ENCODE measurements around the gene CDCP1. TPM values are rescaled to one million over a fixed set of nuclear protein-coding genes. Genes with fewer than 3 reads are reported as not detected.

CDCP1 gene
- total RNA-seq, 1 donor from 2014 or later, result 28.7 TPM

GRCh38 chr3:45060165-45060892, 85.8 kb downstream of the CDCP1 start:
- Histone ChIP-seq H3K27me3 (ENCODE audit: low read depth) (no peaks in the 10 kb centered on the region), H3K27ac (no peak overlapping the region), H3K4me3 (no peak overlapping the region), H3K9me3 (no peaks in the 10 kb centered on the region), H3K4me1 (peaks cover 17% of the 10 kb centered on the region), H3K36me3 (no peaks in the 10 kb centered on the region)
- intact Hi-C loops (cut with DNase I), result no loop called here
- TF ChIP-seq, protein P1, sequence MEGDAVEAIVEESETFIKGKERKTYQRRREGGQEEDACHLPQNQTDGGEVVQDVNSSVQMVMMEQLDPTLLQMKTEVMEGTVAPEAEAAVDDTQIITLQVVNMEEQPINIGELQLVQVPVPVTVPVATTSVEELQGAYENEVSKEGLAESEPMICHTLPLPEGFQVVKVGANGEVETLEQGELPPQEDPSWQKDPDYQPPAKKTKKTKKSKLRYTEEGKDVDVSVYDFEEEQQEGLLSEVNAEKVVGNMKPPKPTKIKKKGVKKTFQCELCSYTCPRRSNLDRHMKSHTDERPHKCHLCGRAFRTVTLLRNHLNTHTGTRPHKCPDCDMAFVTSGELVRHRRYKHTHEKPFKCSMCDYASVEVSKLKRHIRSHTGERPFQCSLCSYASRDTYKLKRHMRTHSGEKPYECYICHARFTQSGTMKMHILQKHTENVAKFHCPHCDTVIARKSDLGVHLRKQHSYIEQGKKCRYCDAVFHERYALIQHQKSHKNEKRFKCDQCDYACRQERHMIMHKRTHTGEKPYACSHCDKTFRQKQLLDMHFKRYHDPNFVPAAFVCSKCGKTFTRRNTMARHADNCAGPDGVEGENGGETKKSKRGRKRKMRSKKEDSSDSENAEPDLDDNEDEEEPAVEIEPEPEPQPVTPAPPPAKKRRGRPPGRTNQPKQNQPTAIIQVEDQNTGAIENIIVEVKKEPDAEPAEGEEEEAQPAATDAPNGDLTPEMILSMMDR (IDR thresholded peaks at IDR 0.05), result no peak
- DNase-seq, result no peak
- ATAC-seq, result no peak

- ATAC-seq, result no peak
- H3K27ac ChIP-seq, result no peak overlapping the region
- intact Hi-C loops (cut with DNase I), result no loop called here
- DNase-seq, result no peak
- no peaks in the 10 kb centered on the region for H3K9me3 ChIP-seq
- H3K27me3 ChIP-seq (ENCODE audit: low read depth), result no peaks in the 10 kb centered on the region
- H3K4me1 ChIP-seq, result peaks cover 21% of the 10 kb centered on the region
- H3K36me3 ChIP-seq, result no peaks in the 10 kb centered on the region
- TF ChIP-seq, protein P1 (IDR thresholded peaks at IDR 0.05), result no peak
- no peak overlapping the region for H3K4me3 ChIP-seq
These were observed 87.0 kb downstream of the CDCP1 start for GRCh38 chr3:45059132-45059531.

DNA sequence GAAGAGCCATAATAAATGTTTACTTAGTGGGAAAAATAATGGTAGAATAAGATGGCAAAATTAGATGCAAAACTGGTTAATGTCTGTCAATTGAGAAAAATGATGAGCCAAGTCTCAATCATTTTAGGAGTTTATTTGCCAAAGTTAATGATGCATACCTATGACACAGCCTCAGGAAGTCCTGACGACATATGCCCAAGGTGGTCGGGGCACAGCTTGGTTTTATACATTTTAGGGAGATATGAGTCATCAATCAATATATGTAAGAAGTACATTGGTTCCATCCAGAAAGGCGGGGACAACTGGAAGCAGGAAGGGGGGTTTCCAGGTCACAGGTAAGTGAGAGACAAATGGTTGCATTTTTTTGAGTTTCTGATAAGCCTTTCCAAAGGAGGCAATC, 88.6 kb downstream of the CDCP1 start:
- intact Hi-C loops (cut with DNase I), result no loop called here
- ATAC-seq (no peak), DNase-seq (no peak)
- TF ChIP-seq, protein P1 (IDR thresholded peaks at IDR 0.05), result no peak
- no peaks in the 10 kb centered on the region for H3K27me3 ChIP-seq (ENCODE audit: low read depth)
- H3K4me3 ChIP-seq, result no peak overlapping the region
- H3K27ac ChIP-seq, result peak overlapping the region; percentile 4
- H3K4me1 ChIP-seq, result peaks cover 22% of the 10 kb centered on the region
- no peaks in the 10 kb centered on the region for H3K9me3 ChIP-seq
- H3K36me3 ChIP-seq, result no peaks in the 10 kb centered on the region

DNA sequence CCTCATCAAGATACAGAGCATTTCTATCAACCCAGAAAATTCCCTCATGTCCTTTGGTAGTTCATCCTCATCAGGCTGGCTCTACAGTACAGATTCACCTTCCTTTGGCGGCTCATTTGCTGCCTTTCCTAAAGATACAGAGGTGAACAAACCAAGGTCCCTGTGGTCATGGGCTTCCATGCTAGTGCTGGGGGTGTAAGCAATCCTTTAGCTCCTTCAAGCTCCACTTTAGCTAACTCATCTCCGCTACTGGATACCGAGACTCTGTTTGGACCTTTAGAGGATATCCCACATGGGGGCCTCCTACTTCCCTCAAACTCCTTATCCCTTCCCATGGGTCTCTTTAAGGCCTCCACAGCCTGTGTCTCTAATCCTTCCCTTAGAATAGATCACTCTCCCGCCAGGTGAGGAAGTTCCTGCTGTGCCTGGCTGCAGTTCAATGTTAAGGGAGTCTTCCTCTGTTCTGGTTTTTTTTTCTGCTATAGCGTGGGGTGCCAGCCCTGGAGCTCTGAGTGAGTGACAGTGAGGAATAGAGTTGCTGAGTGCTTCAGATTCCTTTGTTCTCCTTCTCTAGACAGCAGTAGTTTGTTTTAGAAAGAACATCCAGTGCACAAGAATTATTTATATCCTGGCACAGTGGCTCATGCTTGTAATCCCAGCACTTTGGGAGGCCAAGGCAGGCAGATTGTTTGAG, 89.4 kb downstream of the CDCP1 start:
- Histone ChIP-seq H3K27ac (peak overlapping the region; percentile 38), H3K9me3 (no peaks in the 10 kb centered on the region), H3K36me3 (no peaks in the 10 kb centered on the region), H3K4me1 (peaks cover 22% of the 10 kb centered on the region), H3K27me3 (ENCODE audit: low read depth) (no peaks in the 10 kb centered on the region), H3K4me3 (no peak overlapping the region)
- TF ChIP-seq, protein P1 (IDR thresholded peaks at IDR 0.05), result no peak
- ATAC-seq (no peak), DNase-seq (no peak)
- intact Hi-C loops (cut with DNase I), result no loop called here

- DNase-seq (no peak), ATAC-seq (peak in 1 of 2 donors; percentile 58)
- Histone ChIP-seq H3K9me3 (no peaks in the 10 kb centered on the region), H3K4me3 (no peak overlapping the region), H3K27ac (no peak overlapping the region), H3K27me3 (ENCODE audit: low read depth) (no peaks in the 10 kb centered on the region), H3K4me1 (peaks cover 22% of the 10 kb centered on the region), H3K36me3 (no peaks in the 10 kb centered on the region)
- intact Hi-C loops (cut with DNase I), result no loop called here
- TF ChIP-seq, protein P1 (IDR thresholded peaks at IDR 0.05), result no peak
These were observed 90.6 kb downstream of the CDCP1 start for GRCh38 chr3:45055411-45056143.
